Stromal cell of bone marrow (primary cell): Measurements from ENCODE around the gene GRM4.
"Not testable (repeated sequence)": the region's sequence is repeated elsewhere in the genome, so short reads cannot be mapped to it uniquely, and the experiment has no call there.

ENCODE experiments used
- DNase-seq: peaks from one replicate; pipeline ENCODE4 v3.0.0-alpha.2; 2012; ENCODE audit warnings: low read depth

GRM4 gene

GRCh38 chr6:34022250-34022872 is 123.5 kb downstream of the GRM4 start:
- no peak for DNase-seq

DNA sequence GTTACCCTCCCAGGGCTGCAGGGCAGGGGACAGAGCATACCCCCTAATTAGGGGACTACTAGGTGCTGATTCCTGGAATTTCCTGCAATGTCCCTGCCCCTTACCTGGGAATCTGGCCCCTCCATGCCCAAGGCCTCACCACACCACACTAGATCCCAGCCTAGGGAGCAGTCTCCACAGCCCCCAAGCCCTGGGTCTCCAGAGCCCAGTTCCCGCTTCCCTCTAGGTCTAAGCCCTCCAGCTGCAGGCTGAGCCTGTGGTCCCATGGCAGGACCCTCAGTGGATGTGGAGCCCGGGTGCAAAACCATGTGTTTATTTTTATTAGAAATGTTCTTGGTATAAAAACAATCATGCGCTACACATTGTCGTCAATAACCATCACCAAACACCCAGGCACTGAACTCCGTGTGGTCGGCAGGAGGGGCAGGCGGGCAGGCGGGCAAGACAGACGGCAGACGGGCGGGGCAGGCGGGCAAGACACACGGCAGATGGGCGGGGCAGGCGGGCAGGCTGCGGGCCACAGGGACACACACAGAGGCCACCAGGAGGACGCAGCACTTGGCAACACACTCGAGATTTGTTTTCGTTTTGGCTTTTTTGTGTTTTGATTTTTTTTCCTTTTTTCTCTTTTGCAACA is 124.2 kb downstream of the GRM4 start:
- DNase-seq = no peak

DNA sequence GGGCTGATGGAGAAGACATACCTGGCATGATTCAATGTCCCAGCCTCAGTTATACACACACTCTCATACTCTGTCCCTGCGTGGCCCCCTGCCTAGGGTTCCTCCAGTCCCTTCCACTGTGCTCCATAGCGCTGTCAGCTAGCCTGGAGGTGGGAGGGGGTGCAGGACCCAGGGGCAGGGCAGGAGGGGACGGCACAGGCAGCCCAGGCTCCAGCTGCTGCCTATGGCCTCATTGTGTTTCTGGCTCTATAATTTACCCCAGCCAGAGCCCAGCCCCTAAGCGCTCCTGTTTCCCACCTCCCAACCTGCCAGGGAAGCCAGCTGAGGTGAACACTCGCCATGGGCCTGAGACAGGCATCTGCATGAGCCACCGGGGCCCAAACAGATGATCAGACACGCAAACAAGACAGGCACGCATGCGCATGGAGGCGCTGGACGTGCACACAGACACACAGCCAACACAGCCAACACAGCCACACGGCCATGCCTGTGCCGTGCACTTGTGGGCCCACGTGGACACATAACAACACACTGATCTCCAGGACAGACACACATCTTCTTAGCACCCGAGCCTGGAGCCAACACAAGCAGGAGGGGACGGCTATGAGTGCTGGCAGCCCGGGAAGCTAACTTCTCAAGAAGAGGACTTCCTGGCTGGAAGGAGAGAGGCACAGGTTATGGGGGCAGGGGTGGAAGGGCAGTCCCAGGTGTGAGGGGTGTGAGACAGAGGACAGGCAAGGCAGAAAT is 124.9 kb downstream of the GRM4 start:
- no peak for DNase-seq

GRCh38 chr6:34020278-34020677 is 125.6 kb downstream of the GRM4 start:
- DNase-seq = no peak

DNA sequence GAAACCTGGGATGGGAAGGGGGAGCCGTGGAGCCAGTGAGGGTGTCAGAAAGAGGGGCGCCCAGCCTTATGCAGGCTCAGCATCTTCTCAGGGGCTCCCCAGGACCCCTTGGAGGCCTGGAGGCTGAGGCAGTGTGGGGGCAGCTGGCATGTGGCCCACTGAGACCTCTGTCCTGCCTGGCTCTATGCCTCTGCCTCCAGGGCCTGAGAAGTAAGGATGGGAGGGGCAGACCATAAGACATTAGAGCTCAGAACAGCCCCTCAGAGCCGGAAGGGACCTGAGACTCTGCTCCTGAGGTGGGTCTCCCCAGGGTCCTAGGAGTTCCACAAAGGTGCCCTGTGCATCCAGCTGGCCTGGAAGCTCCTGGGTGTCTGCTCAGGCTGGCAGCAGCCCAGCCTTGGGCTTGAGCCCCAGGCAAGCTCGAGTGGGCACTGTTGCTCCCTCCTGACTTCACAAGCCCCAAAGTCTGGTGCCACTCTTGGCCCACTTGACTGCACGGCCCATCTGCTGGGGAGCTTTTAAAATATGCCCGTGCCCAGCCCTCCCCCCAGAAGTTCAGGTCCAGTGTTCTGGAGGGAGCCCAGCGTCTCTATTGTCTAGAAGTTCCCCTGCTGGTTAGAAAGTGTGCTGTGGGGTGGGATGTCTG is 126.8 kb downstream of the GRM4 start:
- no peak for DNase-seq

- no peak for DNase-seq
Observed at GRCh38 chr6:34018026-34018425, 127.9 kb downstream of the GRM4 start.

GRCh38 chr6:34017106-34017805 is 128.6 kb downstream of the GRM4 start:
- DNase-seq = no peak

DNA sequence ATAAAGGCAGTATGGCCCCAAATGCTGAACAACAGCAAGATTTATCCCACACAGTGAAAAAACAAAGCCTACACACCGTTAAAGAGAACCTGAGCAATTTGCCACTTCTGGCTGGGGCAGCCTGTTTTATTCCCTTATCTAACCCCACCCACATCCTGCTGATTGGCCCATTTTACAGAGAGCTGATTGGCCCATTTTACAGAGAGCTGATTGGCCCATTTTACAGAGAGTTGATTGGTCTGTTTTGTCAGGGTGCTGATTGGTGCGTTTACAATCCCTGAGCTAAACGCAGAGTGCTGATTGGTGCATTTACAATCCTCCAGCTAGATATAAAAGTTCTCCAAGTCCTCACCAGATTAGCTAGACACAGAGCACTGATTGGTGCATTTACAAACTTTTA is 129.3 kb downstream of the GRM4 start:
- DNase-seq = not testable (repeated sequence)

- DNase-seq = no peak
Observed at GRCh38 chr6:34015586-34015985, 130.3 kb downstream of the GRM4 start.

DNA sequence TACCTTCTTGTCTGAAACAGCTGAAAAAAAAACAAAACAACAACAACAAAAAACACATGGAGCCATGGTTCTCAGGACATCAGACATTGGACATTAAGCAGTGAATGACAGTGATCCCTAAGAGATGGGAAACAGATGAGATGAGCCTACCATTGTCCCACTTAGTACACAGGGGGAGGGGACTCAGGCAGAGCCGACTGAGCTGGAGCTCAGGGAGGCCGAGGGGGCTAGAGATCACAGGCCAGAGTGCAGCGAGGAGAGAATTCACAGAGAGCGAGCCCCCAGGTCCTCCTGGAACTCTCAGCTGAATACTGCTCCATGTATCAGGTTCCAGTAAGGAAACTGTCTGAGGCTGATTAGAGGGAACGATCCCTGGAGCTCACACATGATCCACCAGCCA is 134.6 kb downstream of the GRM4 start:
- DNase-seq = no peak

GRCh38 chr6:34005901-34006531 is 139.9 kb downstream of the GRM4 start:
- no peak for DNase-seq

- DNase-seq = no peak
Observed at GRCh38 chr6:34004706-34005105, 141.2 kb downstream of the GRM4 start.

GRCh38 chr6:34003962-34004361 is 141.9 kb downstream of the GRM4 start:
- DNase-seq = no peak

- DNase-seq = no peak
Observed at GRCh38 chr6:34001706-34002621, 143.9 kb downstream of the GRM4 start.

- no peak for DNase-seq
Observed at GRCh38 chr6:34000281-34000680, 145.6 kb downstream of the GRM4 start.

GRCh38 chr6:33999567-33999966 is 146.3 kb downstream of the GRM4 start:
- no peak for DNase-seq

DNA sequence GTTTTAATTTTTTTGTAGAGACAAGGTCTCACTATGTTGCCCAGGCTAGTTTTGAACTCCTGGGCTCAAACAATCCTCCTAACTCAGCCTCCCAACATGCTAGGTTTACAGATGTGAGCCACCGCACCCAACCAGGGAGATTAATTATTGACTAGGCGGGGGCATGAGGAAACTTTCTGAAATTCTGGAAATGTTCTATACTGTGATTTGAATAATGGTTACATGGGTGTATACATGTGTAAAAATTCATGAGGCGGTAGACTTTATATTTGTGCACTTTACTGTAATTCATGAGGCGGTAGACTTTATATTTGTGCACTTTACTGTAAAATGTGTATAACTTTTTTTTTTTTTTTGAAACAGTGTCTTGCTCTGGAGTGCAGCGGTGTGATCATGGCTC is 147.2 kb downstream of the GRM4 start:
- DNase-seq = no peak

- no peak for DNase-seq
Observed at GRCh38 chr6:33997265-33997664, 148.6 kb downstream of the GRM4 start.

DNA sequence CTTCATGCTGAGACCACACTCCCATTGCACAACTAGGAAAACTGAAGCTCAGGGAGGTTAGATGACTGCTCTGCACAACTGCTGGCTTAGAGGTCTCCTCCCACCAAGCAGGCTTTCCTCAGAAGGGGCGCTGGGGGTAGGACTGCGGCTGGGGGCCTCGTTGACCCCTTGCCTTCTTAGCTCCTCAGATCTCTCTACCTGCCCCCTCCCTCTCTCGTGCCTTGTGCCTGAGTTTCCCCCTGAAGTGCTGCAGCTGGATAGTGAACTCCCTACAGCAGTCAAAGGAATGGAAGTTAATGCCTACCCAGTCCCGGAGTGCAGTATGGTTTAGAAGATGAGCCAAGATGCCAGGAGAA is 149.8 kb downstream of the GRM4 start:
- no peak for DNase-seq

GRCh38 chr6:33995309-33996119 is 150.4 kb downstream of the GRM4 start:
- DNase-seq = no peak
